GM12873 (cell line): Measurements from ENCODE around the gene TRIP4.

Source experiments
- CTCF ChIP-seq: IDR thresholded peaks from 2 replicates; pipeline ENCODE4 v1.5.1; 2012; ENCODE audit warnings: low read depth, mild to moderate bottlenecking, moderate library complexity, low read length, control low read depth; ENCODE audit not compliant: insufficient read depth; ENCODE audit errors: missing control alignments

TRIP4 gene

GRCh38 chr15:64349375-64349774 is 38.3 kb upstream of the TRIP4 start:
- TF ChIP-seq CTCF, result no peak

GRCh38 chr15:64351265-64351664 is 36.4 kb upstream of the TRIP4 start:
- TF ChIP-seq CTCF, result no peak

GRCh38 chr15:64354688-64355344 is 32.8 kb upstream of the TRIP4 start:
- no peak for TF ChIP-seq CTCF

GRCh38 chr15:64355348-64355943 is 32.2 kb upstream of the TRIP4 start:
- TF ChIP-seq CTCF, result no peak

- peak; percentile 24 for TF ChIP-seq CTCF
Measured at GRCh38 chr15:64355944-64356709, 31.5 kb upstream of the TRIP4 start, which contains the start of gene CSNK1G1. TSS of gene CSNK1G1 (minus strand) at chr15:64356173. CDS start at chr15:64300499, 55,674 bp downstream.

GRCh38 chr15:64356710-64357040 is 31.0 kb upstream of the TRIP4 start:
- no peak for TF ChIP-seq CTCF

- no peak for TF ChIP-seq CTCF
Measured at GRCh38 chr15:64361259-64361658, 26.4 kb upstream of the TRIP4 start.
